Calu3 (cell line): Measurements from ENCODE around the gene CYB5R2. TPM values are rescaled to one million over a fixed set of nuclear protein-coding genes. Genes with fewer than 3 reads are reported as not detected.

Experiments
- BruUV-seq: library from RNA; stranded (reverse); fragments of 400-500 nt; replicated peaks from 2 replicates; lab custom pipeline; 2021; lab: Mats Ljungman, UMichigan
- CTCF ChIA-PET: fragments of 300-600 bp; sonication (Branson Sonifier 250); formaldehyde crosslinking; loops from one replicate; lab custom pipeline; 2022; ENCODE audit warnings: antibody characterized with exemption; lab: Charles Lee
- DNase-seq: peaks from one replicate; pipeline ENCODE4 v3.0.0; 2022
- H3K27ac Mint-ChIP-seq: one replicate; pipeline ENCODE4 v1.8.0; 2022; ENCODE audit warnings: mixed read lengths; ENCODE audit not compliant: unreplicated experiment
- H3K27me3 Mint-ChIP-seq: one replicate; pipeline ENCODE4 v1.8.0; 2022; ENCODE audit warnings: mixed read lengths; ENCODE audit not compliant: unreplicated experiment
- H3K36me3 Mint-ChIP-seq: one replicate; pipeline ENCODE4 v1.8.0; 2022; ENCODE audit warnings: mild to moderate bottlenecking, moderate library complexity, mixed read lengths; ENCODE audit not compliant: insufficient read depth, unreplicated experiment
- H3K4me1 Mint-ChIP-seq: one replicate; pipeline ENCODE4 v1.8.0; 2022; ENCODE audit warnings: mild to moderate bottlenecking, low read depth, mixed read lengths; ENCODE audit not compliant: unreplicated experiment
- H3K4me3 Mint-ChIP-seq: one replicate; pipeline ENCODE4 v1.8.0; 2022; ENCODE audit warnings: mild to moderate bottlenecking, low read depth, moderate library complexity, mixed read lengths; ENCODE audit not compliant: unreplicated experiment
- H3K9me3 Mint-ChIP-seq: one replicate; pipeline ENCODE4 v1.8.0; 2022; ENCODE audit warnings: low read depth, mixed read lengths; ENCODE audit not compliant: unreplicated experiment
- intact Hi-C: fragments of 100-400 bp; cut with micrococcal nuclease; formaldehyde crosslinking; loops from one replicate; pipeline ENCODE4 v1.10.0; 2022; ENCODE audit not compliant: unreplicated experiment
- total RNA-seq: library from RNA; stranded (reverse); gene quantifications from 2 replicates; pipeline ENCODE4 v1.2.3, GENCODE V29; 2022
- TF ChIP-seq, protein P1 (sequence below): fragments of 200-600 bp; IDR thresholded peaks from one replicate; pipeline ENCODE4 v1.8.0; 2022; ENCODE audit warnings: antibody characterized with exemption; ENCODE audit not compliant: unreplicated experiment

The CYB5R2 gene
- total RNA-seq, 1 experiment from 2014 or later: 23.0 TPM

DNA sequence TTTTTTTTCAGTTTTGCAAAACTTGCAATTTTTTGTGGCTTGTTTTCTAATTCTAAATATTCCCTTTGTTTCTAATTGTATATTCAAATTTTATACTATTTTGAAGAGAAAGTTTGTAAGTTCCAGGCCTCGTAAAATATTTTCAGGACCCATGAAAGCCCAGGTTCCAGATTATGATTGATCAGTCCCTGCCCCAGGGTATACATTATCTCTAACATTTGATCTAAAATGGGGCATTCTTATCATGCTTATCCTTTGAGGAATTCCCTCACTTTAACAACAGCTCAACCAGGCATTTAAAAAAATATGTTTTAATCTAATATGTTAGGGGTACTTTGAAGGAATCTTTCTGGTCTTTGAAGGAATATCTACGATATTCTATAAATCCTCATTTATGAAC, 26.4 kb downstream of the CYB5R2 start:
- Mint-ChIP-seq H3K9me3 (no peaks in the 10 kb centered on the region), H3K36me3 (peaks cover 15% of the 10 kb centered on the region), H3K4me3 (no peak overlapping the region), H3K27ac (no peak overlapping the region), H3K27me3 (no peaks in the 10 kb centered on the region), H3K4me1 (no peaks in the 10 kb centered on the region)
- CTCF ChIA-PET: no interaction called here
- BruUV-seq: no TSS peak
- TF ChIP-seq, protein P1, sequence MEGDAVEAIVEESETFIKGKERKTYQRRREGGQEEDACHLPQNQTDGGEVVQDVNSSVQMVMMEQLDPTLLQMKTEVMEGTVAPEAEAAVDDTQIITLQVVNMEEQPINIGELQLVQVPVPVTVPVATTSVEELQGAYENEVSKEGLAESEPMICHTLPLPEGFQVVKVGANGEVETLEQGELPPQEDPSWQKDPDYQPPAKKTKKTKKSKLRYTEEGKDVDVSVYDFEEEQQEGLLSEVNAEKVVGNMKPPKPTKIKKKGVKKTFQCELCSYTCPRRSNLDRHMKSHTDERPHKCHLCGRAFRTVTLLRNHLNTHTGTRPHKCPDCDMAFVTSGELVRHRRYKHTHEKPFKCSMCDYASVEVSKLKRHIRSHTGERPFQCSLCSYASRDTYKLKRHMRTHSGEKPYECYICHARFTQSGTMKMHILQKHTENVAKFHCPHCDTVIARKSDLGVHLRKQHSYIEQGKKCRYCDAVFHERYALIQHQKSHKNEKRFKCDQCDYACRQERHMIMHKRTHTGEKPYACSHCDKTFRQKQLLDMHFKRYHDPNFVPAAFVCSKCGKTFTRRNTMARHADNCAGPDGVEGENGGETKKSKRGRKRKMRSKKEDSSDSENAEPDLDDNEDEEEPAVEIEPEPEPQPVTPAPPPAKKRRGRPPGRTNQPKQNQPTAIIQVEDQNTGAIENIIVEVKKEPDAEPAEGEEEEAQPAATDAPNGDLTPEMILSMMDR: no peak
- intact Hi-C loops: loop anchor here (5.0 kb wide), 1 partner anchor 40 kb away; no protein-coding TSS in a partner anchor
- DNase-seq: no peak

DNA sequence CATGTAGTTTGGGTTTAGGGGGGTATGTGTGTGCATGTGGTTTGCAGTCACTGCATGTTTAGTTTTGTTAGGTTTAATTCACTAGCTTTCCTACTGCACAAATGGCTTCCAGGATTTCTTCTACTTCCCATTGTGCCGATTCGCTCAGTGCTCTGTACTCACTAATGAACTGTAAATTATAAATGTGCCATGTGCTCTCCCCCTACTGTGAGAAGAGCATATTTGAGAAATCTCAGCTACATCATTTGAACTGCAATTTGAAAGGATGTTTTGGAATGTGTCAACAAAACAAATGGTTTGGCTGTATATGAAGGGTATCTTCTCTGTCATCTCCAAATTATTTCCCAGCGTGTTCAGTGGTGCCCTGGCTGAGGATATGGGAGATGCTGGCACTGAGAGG, 28.1 kb downstream of the CYB5R2 start:
- no peak for DNase-seq
- H3K4me3 Mint-ChIP-seq: no peak overlapping the region
- TF ChIP-seq, protein P1: no peak
- no TSS peak for BruUV-seq
- no peaks in the 10 kb centered on the region for H3K4me1 Mint-ChIP-seq
- H3K27me3 Mint-ChIP-seq: no peaks in the 10 kb centered on the region
- H3K36me3 Mint-ChIP-seq: peaks cover 9% of the 10 kb centered on the region
- CTCF ChIA-PET: interaction anchor here (1.4 kb wide), 1 partner anchor 74 kb away, joined by 5 read pairs; no protein-coding TSS in a partner anchor
- intact Hi-C loops: loop anchor here (5.0 kb wide), 1 partner anchor 38 kb away; no protein-coding TSS in a partner anchor
- no peaks in the 10 kb centered on the region for H3K9me3 Mint-ChIP-seq
- no peak overlapping the region for H3K27ac Mint-ChIP-seq

DNA sequence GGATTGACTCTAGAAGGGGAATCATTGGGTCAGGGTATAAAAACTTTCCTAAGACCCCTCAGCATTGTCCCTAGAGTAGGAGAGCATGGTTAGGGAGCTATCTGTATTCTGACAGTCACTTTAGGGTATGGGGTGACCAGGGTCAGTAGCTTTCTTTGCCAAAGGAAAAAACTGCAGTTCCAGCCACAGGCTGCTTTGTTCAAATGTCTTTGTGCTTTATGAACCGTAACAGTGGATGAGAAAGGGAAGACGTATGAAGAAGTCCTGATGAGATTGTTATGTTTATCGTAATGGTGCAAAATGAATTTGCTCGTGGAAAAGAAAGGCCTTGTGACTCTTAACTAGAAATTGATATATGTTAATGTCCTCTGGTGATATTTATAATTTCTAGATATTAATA, 30.0 kb downstream of the CYB5R2 start:
- intact Hi-C loops: no loop called here
- Mint-ChIP-seq H3K9me3 (no peaks in the 10 kb centered on the region), H3K27ac (no peak overlapping the region), H3K4me1 (no peaks in the 10 kb centered on the region), H3K27me3 (no peaks in the 10 kb centered on the region), H3K4me3 (no peak overlapping the region), H3K36me3 (no peaks in the 10 kb centered on the region)
- TF ChIP-seq, protein P1: no peak
- CTCF ChIA-PET: interaction anchor here (0.5 to 0.6 kb wide), 2 partner anchors 29 to 293 kb away, joined by 3 to 4 read pairs; no protein-coding TSS in a partner anchor
- BruUV-seq: no TSS peak
- DNase-seq: no peak

DNA sequence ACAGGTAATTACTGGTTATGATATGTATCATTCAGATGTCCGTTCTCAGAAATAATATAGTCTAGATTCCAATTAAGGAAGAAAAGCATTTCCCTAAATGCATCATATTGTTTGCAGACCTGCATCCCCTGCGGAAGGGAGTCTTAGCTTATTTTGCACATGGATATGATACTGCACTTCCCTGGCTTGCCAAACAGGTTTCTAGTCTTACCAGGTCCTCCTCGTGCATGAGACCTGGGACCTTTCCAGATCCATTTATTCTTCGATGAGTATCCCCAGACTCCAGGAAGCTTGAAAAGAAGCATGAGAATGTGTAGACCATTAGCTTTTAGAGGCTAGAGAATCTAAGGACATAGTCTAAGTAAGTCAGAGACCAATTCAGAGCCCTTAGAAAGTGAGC, 30.6 kb downstream of the CYB5R2 start:
- CTCF ChIA-PET: interaction anchor here (0.7 kb wide), 1 partner anchor 67 kb away, joined by 3 read pairs; no protein-coding TSS in a partner anchor
- H3K4me1 Mint-ChIP-seq: no peaks in the 10 kb centered on the region
- DNase-seq: no peak
- H3K27ac Mint-ChIP-seq: no peak overlapping the region
- H3K36me3 Mint-ChIP-seq: peaks cover 3% of the 10 kb centered on the region
- intact Hi-C loops: no loop called here
- TF ChIP-seq, protein P1: no peak
- no peaks in the 10 kb centered on the region for H3K9me3 Mint-ChIP-seq
- H3K27me3 Mint-ChIP-seq: no peaks in the 10 kb centered on the region
- BruUV-seq: no TSS peak
- no peak overlapping the region for H3K4me3 Mint-ChIP-seq
